ENCODE measurements around the gene BCL2L2. TPM values are rescaled to one million over a fixed set of nuclear protein-coding genes. Genes with fewer than 3 reads are reported as not detected.
"Not testable (repeated sequence)": the region's sequence is repeated elsewhere in the genome, so short reads cannot be mapped to it uniquely, and the experiment has no call there.

Gene BCL2L2
- total RNA-seq, 2 experiments from 2014 or later = 1.1 to 1.3 TPM

DNA sequence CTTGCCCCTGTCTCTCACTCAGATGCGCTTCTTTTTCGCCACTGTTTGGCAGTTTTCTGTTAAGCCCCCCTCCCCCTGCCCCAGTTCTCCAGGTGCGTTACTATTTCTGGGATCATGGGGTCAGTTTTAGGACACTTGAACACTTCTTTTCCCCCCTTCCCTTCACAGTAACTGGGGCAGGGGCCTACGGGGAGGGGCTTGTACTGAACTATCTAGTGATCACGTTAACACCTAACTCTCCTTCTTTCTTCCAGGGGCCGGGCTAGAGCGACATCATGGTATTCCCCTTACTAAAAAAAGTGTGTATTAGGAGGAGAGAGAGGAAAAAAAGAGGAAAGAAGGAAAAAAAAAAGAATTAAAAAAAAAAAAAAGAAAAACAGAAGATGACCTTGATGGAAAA, 18.4 kb downstream of the BCL2L2 start:
- CTCF ChIA-PET = interaction anchor here (5.4 kb wide), 1 partner anchor 54 kb away, joined by 29 read pairs; no protein-coding TSS in a partner anchor
- Mint-ChIP-seq H3K4me3 (no peak overlapping the region), H3K27me3 (no peaks in the 10 kb centered on the region), H3K4me1 (ENCODE audit: low read depth) (peaks cover 26% of the 10 kb centered on the region), H3K36me3 (ENCODE audit: low read depth) (peaks cover 38% of the 10 kb centered on the region), H3K27ac (peak overlapping the region; percentile 42), H3K9me3 (no peaks in the 10 kb centered on the region)
- no peak for DNase-seq
- intact Hi-C loops (cut with micrococcal nuclease) = loop anchor here (5.0 kb wide), 2 partner anchors 38 to 237 kb away; partner anchors contain the start of gene HOMEZ
- POLR2A ChIA-PET = interaction anchor here (5.0 kb wide), 1 partner anchor 15 kb away, joined by 40 read pairs; the partner anchor contains the start of gene BCL2L2
- no peak for ATAC-seq
- no peak for TF ChIP-seq CTCF (IDR thresholded peaks at IDR 0.05)

DNA sequence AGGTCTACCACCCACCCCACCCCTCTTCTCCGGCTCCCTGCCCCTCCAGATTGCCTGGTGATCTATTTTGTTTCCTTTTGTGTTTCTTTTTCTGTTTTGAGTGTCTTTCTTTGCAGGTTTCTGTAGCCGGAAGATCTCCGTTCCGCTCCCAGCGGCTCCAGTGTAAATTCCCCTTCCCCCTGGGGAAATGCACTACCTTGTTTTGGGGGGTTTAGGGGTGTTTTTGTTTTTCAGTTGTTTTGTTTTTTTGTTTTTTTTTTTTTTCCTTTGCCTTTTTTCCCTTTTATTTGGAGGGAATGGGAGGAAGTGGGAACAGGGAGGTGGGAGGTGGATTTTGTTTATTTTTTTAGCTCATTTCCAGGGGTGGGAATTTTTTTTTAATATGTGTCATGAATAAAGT, 19.1 kb downstream of the BCL2L2 start:
- ATAC-seq; H3K4me3 Mint-ChIP-seq; H3K27me3 Mint-ChIP-seq; H3K9me3 Mint-ChIP-seq; DNase-seq; intact Hi-C loops (cut with micrococcal nuclease); H3K27ac Mint-ChIP-seq: not testable (repeated sequence)
- ChIA-PET POLR2A (interaction anchor here (0.6 to 2.7 kb wide), 2 partner anchors 54 to 127 kb away, joined by 3 to 11 read pairs; no protein-coding TSS in a partner anchor), CTCF (interaction anchor here (1.1 to 7.0 kb wide), 6 partner anchors 25 to 213 kb away, joined by 3 to 86 read pairs (median 6); no protein-coding TSS in a partner anchor)
- peaks cover 35% of the 10 kb centered on the region for H3K36me3 Mint-ChIP-seq (ENCODE audit: low read depth)
- peaks cover 25% of the 10 kb centered on the region for H3K4me1 Mint-ChIP-seq (ENCODE audit: low read depth)

- CTCF ChIA-PET = interaction anchor here (0.8 to 7.0 kb wide), 29 partner anchors 11 to 235 kb away, joined by 3 to 86 read pairs (median 4); partner anchors contain the start of genes ACIN1, CMTM5, HOMEZ and IL25
- H3K9me3 Mint-ChIP-seq = no peaks in the 10 kb centered on the region
- peaks cover 25% of the 10 kb centered on the region for H3K4me1 Mint-ChIP-seq (ENCODE audit: low read depth)
- H3K27me3 Mint-ChIP-seq = no peaks in the 10 kb centered on the region
- no peak overlapping the region for H3K27ac Mint-ChIP-seq
- intact Hi-C loops (cut with micrococcal nuclease) = no loop called here
- DNase-seq = no peak
- no peak overlapping the region for H3K4me3 Mint-ChIP-seq
- peaks cover 35% of the 10 kb centered on the region for H3K36me3 Mint-ChIP-seq (ENCODE audit: low read depth)
- POLR2A ChIA-PET = interaction anchor here (0.7 to 2.7 kb wide), 6 partner anchors 23 to 151 kb away, joined by 3 to 11 read pairs (median 3); partner anchors contain the start of gene PPP1R3E
- no peak for TF ChIP-seq CTCF (IDR thresholded peaks at IDR 0.05)
- ATAC-seq = no peak
Observed at GRCh38 chr14:23326491-23327332, 20.1 kb downstream of the BCL2L2 start.

- Mint-ChIP-seq H3K9me3 (no peaks in the 10 kb centered on the region), H3K4me3 (no peak overlapping the region), H3K36me3 (ENCODE audit: low read depth) (peaks cover 22% of the 10 kb centered on the region), H3K27me3 (no peaks in the 10 kb centered on the region), H3K27ac (no peak overlapping the region), H3K4me1 (ENCODE audit: low read depth) (peaks cover 18% of the 10 kb centered on the region)
- ATAC-seq (peak; percentile 88), DNase-seq (peak; percentile 86)
- intact Hi-C loops (cut with micrococcal nuclease) = loop anchor here (2.0 kb wide), 1 partner anchor 53 kb away; no protein-coding TSS in a partner anchor
- CTCF ChIA-PET = interaction anchor here (0.8 to 7.0 kb wide), 12 partner anchors 15 to 233 kb away, joined by 3 to 86 read pairs (median 4); partner anchors contain the start of gene SLC22A17
- POLR2A ChIA-PET = interaction anchor here (1.3 to 2.7 kb wide), 3 partner anchors 24 to 52 kb away, joined by 3 to 11 read pairs (median 3); partner anchors contain the start of gene PPP1R3E
- TF ChIP-seq CTCF (IDR thresholded peaks at IDR 0.05) = peak; percentile 86
Observed at GRCh38 chr14:23327947-23328744, 21.5 kb downstream of the BCL2L2 start.

DNA sequence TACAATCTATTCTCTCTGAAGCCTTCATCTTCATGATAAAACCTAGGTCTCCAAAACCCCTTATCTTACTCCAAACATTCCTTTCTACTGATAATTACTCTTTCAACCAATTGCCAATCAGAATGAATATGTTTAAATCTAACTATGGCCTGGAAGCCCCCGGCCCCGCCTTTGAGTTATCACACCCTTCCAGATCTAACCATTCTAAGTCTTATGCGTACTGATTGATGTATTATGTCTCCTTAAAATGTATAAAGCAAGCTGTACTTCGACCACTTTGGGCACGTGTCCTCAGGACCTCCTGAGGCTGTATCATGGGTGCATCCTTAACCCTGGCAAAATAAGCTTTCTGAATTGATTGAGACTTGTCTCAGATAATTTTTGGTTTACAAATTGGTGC, 29.0 kb downstream of the BCL2L2 start:
- ChIA-PET POLR2A (no interaction called here), CTCF (interaction anchor here (1.1 to 3.2 kb wide), 4 partner anchors 15 to 619 kb away, joined by 3 to 13 read pairs (median 4); partner anchors contain the start of gene PABPN1)
- TF ChIP-seq CTCF (IDR thresholded peaks at IDR 0.05) = no peak
- no peak for DNase-seq
- H3K4me3 Mint-ChIP-seq = no peak overlapping the region
- intact Hi-C loops (cut with micrococcal nuclease) = no loop called here
- H3K36me3 Mint-ChIP-seq (ENCODE audit: low read depth) = peaks cover 3% of the 10 kb centered on the region
- H3K27me3 Mint-ChIP-seq = peaks cover 20% of the 10 kb centered on the region
- no peak for ATAC-seq
- no peak overlapping the region for H3K27ac Mint-ChIP-seq
- H3K4me1 Mint-ChIP-seq (ENCODE audit: low read depth) = no peaks in the 10 kb centered on the region
- peaks cover 2% of the 10 kb centered on the region for H3K9me3 Mint-ChIP-seq

All from activated CD8-positive, alpha-beta T cell treated with anti-CD3 and anti-CD28 coated beads for 36 hours (primary cell).